Gastrocnemius medialis (tissue), 4 donors: ENCODE results near the gene CHRD. TPM values are rescaled to one million over a fixed set of nuclear protein-coding genes. Genes with fewer than 3 reads are reported as not detected.
A peak's percentile ranks its signal among the peaks of the same experiment; 100 is the strongest.

Experiments
- ATAC-seq, 2 donors: fragments of 150-250 bp; one replicate each; pipeline ENCODE4 v1.9.1; 2016
- DNase-seq, 2 donors: peaks; one replicate each; pipeline ENCODE4 v3.0.0-alpha.2; 2019
- H3K27ac ChIP-seq, 4 donors: fragments of 200-600 bp; sonication (generic); 1 replicate in 1 of 4; 2 replicates in 3 of 4; pipeline ENCODE4 v1.5.1; 2016 to 2018; ENCODE audit warnings: mild to moderate bottlenecking in 2 of 4, moderate library complexity in 1 of 4
- H3K27me3 ChIP-seq, 3 donors: fragments of 200-600 bp; sonication (generic) in 2 of 3; 1 replicate in 1 of 3; 2 replicates in 2 of 3; pipeline versions ENCODE4 v1.5.1 to v1.6.0; 2016 to 2019; ENCODE audit warnings: mild to moderate bottlenecking in 1 of 3, moderate library complexity in 1 of 3
- H3K36me3 ChIP-seq, 2 donors: fragments of 200-600 bp; sonication (generic) in 1 of 2; one replicate each; pipeline ENCODE4 v1.5.1; 2017 to 2018
- H3K4me1 ChIP-seq, 2 donors: fragments of 200-600 bp; sonication (generic) in 1 of 2; one replicate each; pipeline ENCODE4 v1.5.1; 2016 to 2017; ENCODE audit warnings: mild to moderate bottlenecking in 2 of 2
- H3K4me3 ChIP-seq, 4 donors: fragments of 200-600 bp; sonication (generic) in 3 of 4; 1 replicate in 1 of 4; 2 replicates in 3 of 4; pipeline ENCODE4 v1.5.1; 2016 to 2019; ENCODE audit warnings: mild to moderate bottlenecking in 2 of 4
- H3K9me3 ChIP-seq, 3 donors: fragments of 200-600 bp; sonication (generic) in 2 of 3; 1 replicate in 1 of 3; 2 replicates in 2 of 3; pipeline ENCODE4 v1.5.1; 2016 to 2019
- CTCF ChIP-seq, 5 experiments: fragments of 450-650 bp in 3 of 5; fragments of 200-600 bp in 2 of 5; sonication (generic) in 2 of 5; IDR thresholded peaks in 4 of 5; conservative IDR thresholded peaks in 1 of 5; 1 replicate in 4 of 5; 2 replicates in 1 of 5; pipeline ENCODE4 v1.5.1; 2016 to 2019; ENCODE audit warnings: antibody characterized with exemption in 5 of 5, mild to moderate bottlenecking in 3 of 5, moderate library complexity in 3 of 5
- POLR2A ChIP-seq, 2 donors: fragments of 450-650 bp; IDR thresholded peaks; one replicate each; pipeline ENCODE4 v1.6.1; 2017; ENCODE audit warnings: antibody characterized with exemption in 2 of 2, mild to moderate bottlenecking in 2 of 2, moderate library complexity in 2 of 2
- in situ Hi-C, 4 donors: fragments of 200-750 bp; cut with MboI; loops; one replicate each; pipeline versions ENCODE4 v1.15.0 to v1.8.0; 2017; ENCODE audit warnings: low sequenced_read_pairs in 4 of 4
- intact Hi-C: fragments of 100-400 bp; cut with DNase I; formaldehyde crosslinking; loops from one replicate; pipeline ENCODE4 v1.15.1; 2023; ENCODE audit warnings: low total_unique reads
- total RNA-seq, 4 donors: library from RNA; depleted of rRNA; stranded (reverse); fragments of >200 nt; gene quantifications; one replicate each; pipeline versions ENCODE4 v1.1.0 to v1.2.3, GENCODE V29; 2016

The CHRD gene
- total RNA-seq, 4 donors from 2014 or later: 2.6 to 5.7 (median 3.4) TPM

- no peaks in the 10 kb centered on the region for H3K36me3 ChIP-seq
- in situ Hi-C loops: loop anchor here in 3 of 4 donors (25.0 kb wide), 3 partner anchors 409 to 459 kb away; partner anchors contain the start of gene VPS8 (in 1 of the 3)
These were observed 26.3 kb upstream of the CHRD start for GRCh38 chr3:184353546-184353941.

GRCh38 chr3:184354121-184354728 is 25.6 kb upstream of the CHRD start:
- H3K27me3 ChIP-seq: no peaks in the 10 kb centered on the region
- peak; percentile 49 to 81 (median 61) for TF ChIP-seq CTCF (IDR thresholded peaks at IDR 0.05 in 4 of 5, conservative IDR thresholded peaks at IDR 0.05 in 1 of 5)
- TF ChIP-seq POLR2A (IDR thresholded peaks at IDR 0.05): no peak
- DNase-seq (no peak), ATAC-seq (peak in 1 of 2 donors; percentile 27)
- no peak overlapping the region for H3K4me3 ChIP-seq
- no peaks in the 10 kb centered on the region for H3K9me3 ChIP-seq
- no peaks in the 10 kb centered on the region for H3K36me3 ChIP-seq
- intact Hi-C loops: no loop called here
- no peaks in the 10 kb centered on the region for H3K4me1 ChIP-seq
- in situ Hi-C loops: loop anchor here in 3 of 4 donors (25.0 kb wide), 3 partner anchors 408 to 458 kb away; partner anchors contain the start of gene VPS8 (in 1 of the 3)
- no peak overlapping the region for H3K27ac ChIP-seq

More at GRCh38 chr3:184353546-184353941, 26.3 kb upstream of the CHRD start:
- DNase-seq: no peak
- Histone ChIP-seq H3K4me3 (no peak overlapping the region), H3K27ac (no peak overlapping the region), H3K27me3 (no peaks in the 10 kb centered on the region), H3K9me3 (no peaks in the 10 kb centered on the region), H3K4me1 (no peaks in the 10 kb centered on the region)
- TF ChIP-seq CTCF (IDR thresholded peaks at IDR 0.05 in 4 of 5, conservative IDR thresholded peaks at IDR 0.05 in 1 of 5) (no peak), POLR2A (IDR thresholded peaks at IDR 0.05) (no peak)
- ATAC-seq: no peak
- intact Hi-C loops: no loop called here

GRCh38 chr3:184354754-184355153 is 25.1 kb upstream of the CHRD start:
- no peak overlapping the region for H3K4me3 ChIP-seq
- no peaks in the 10 kb centered on the region for H3K9me3 ChIP-seq
- no peaks in the 10 kb centered on the region for H3K36me3 ChIP-seq
- in situ Hi-C loops (loop anchor here in 3 of 4 donors (25.0 kb wide), 3 partner anchors 408 to 458 kb away; partner anchors contain the start of gene VPS8 (in 1 of the 3)), intact Hi-C loops (no loop called here)
- no peak overlapping the region for H3K27ac ChIP-seq
- TF ChIP-seq POLR2A (IDR thresholded peaks at IDR 0.05) (no peak), CTCF (IDR thresholded peaks at IDR 0.05 in 4 of 5, conservative IDR thresholded peaks at IDR 0.05 in 1 of 5) (no peak)
- H3K27me3 ChIP-seq: no peaks in the 10 kb centered on the region
- no peaks in the 10 kb centered on the region for H3K4me1 ChIP-seq
- DNase-seq (no peak), ATAC-seq (no peak)

- TF ChIP-seq POLR2A (IDR thresholded peaks at IDR 0.05) (no peak), CTCF (IDR thresholded peaks at IDR 0.05 in 4 of 5, conservative IDR thresholded peaks at IDR 0.05 in 1 of 5) (no peak)
- Histone ChIP-seq H3K9me3 (no peaks in the 10 kb centered on the region), H3K4me1 (peaks cover 0 to 1% of the 10 kb centered on the region in 2 donors), H3K27ac (no peak overlapping the region), H3K36me3 (no peaks in the 10 kb centered on the region), H3K27me3 (no peaks in the 10 kb centered on the region), H3K4me3 (no peak overlapping the region)
- intact Hi-C loops (no loop called here), in situ Hi-C loops (loop anchor here in 3 of 4 donors (25.0 kb wide), 3 partner anchors 407 to 457 kb away; partner anchors contain the start of gene VPS8 (in 1 of the 3))
- DNase-seq: no peak
- ATAC-seq: no peak
These were observed 24.4 kb upstream of the CHRD start for GRCh38 chr3:184355261-184356040.
